ENCODE measurements around the gene NUDT14.
A peak's percentile ranks its signal among the peaks of the same experiment; 100 is the strongest.

Gene NUDT14

GRCh38 chr14:105144666-105145380 is 36.3 kb downstream of the NUDT14 start:
- peak; percentile 74 for DNase-seq

DNA sequence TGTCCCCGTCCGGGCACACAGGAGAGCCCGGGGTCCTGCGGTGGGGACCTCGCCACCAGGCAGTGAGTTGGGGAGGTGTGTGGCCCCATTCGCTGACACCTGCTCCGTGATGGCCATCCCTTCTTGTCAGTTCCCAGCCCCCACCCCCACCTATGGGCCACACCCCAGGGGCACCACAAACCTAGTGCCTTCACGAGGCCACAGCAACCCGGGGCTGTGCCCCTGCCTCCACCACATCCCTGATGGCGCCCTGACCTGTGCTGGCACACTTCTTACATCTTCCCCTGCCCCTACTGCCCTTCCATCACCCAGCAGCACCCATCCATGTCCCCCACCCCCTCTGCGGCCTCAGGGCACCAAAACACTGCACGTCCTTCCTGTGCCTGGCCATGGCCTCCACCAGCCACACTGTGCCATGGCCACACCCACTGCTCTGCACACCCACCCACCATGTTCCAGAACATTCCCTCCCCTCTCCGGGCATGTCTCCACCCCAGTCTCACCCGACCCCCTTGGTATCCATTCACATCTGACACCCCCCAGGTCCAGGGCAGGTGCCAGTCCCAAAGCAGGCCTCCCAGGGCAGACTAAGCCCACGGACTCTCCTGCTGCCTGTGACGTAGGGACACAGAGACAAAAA is 37.0 kb downstream of the NUDT14 start:
- DNase-seq: no peak

DNA sequence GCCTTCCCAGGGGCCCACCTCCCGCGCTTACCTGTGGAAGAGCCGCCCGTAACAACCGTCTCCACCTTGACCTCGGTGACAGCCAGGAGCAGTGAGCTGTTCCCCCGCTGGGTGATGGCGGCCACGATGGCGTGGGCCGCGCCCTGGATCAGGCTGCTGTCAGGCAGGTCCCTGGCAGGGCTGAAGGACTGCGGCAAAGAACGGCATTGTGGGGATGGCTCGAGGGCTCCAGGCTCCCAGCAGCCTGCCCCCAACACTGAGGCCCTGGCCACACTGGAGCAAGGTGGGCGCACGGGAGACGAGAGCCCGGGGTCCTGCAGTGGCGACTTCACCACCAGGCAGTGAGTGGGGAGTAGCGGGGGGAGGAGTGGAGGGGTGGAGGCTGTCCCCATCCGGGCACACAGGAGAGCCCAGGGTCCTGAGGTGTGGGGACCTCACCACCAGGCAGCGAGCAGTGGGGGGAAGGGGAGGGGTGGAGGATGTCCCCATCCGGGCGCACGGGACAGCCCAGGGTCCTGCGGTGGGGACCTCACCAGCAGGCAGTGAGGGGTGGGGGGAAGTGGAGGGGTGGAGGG is 37.6 kb downstream of the NUDT14 start:
- DNase-seq: no peak

GRCh38 chr14:105142651-105143450 is 38.3 kb downstream of the NUDT14 start:
- DNase-seq: no peak

GRCh38 chr14:105141486-105142281 is 39.4 kb downstream of the NUDT14 start:
- DNase-seq: no peak

DNA sequence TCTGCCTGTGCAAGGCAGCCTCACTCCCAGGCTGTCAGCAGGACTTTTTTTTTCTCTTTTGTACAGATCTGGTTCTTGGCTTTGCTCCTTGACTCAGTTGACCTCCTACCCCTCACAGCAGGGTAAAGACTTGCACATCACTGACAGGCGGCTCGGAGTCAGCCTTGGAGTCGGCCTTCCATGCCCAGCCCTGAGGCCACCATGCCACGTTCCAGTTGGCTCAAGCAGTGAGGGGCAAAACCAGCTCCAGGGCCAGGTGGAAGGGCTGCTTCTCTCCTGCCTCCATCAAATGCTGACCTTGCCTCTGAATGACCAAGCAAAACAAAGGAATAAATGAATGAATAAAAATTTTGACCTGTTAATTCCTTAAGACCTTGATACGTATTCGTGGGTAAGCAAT is 40.1 kb downstream of the NUDT14 start:
- no peak for DNase-seq

DNA sequence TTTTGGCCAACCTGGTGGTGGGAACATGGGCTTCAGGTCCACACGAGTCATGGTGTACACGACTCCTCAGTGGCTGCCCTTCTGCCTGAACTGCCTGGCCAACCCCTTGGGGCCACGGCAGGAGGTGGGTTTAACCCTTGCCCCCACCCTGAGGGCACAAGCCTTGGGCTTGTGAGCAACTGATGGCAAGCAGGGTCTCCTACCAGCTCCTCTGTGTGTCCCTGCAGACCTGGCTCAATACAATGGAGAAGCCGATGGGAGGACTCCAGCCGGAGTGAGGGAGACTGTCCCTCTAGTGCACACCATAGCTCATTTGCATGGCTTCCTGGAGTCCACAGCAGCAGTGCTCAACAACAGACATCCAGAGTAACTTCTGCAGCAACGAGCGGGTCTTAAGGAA is 40.5 kb downstream of the NUDT14 start:
- DNase-seq: no peak

GRCh38 chr14:105139831-105140239 is 41.3 kb downstream of the NUDT14 start:
- no peak for DNase-seq

DNA sequence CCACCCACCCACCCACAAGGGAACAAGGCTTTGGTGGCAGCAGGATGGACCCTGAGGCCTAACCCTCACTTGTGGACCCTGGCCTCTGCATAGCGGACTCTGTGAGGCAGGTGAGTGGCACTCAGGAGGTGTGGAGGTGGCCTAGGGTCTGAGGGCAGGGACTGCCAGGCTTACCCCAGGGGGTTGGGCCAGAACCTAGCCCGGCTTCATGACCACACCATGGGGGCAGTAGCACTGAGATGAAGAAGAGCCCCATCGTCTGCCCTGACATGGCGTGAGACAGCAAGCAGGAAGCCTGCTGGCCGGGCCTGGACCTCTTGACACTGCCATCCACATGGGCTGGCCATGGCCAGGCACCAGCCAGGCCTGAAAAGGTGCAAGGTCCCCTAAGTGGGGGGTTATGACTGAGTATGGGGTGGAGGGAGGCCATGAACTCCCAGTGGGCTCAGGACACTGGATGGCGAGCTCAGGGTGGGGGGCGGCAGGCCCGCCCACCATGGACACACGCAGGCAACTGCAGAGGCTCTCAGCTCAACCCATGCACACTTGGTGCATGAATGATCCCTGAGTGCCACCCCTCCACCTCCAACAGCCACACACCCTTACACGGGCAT is 41.8 kb downstream of the NUDT14 start:
- no peak for DNase-seq

- DNase-seq: no peak
Measured at GRCh38 chr14:105138551-105139111, 42.5 kb downstream of the NUDT14 start.

- no peak for DNase-seq
Measured at GRCh38 chr14:105138021-105138541, 43.0 kb downstream of the NUDT14 start.

DNA sequence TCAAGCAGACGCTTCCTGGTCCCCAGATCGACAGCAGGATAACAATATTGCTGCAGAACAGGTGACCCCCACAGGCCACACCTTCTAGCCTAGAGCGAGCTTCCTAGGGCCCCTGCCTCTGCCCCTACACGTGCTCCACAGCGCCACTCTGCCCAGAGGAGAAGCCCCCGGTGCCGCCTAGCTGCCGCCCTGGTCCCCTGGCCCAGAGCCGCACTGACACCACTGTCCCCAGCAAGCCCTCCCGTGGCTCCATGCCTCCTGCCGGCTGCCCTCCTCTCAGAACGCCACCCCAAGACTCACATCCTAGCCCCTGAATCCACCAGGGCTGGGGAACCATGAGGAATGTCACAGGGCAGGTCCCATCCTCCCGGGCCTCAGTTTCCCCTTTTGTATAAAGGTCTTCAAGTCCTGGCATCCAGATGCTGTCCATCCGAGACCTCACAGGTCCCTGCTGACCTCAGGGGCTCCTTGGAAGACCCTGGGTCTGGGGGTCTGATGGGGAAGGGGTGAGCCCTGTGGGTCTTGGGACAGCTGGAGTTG is 43.6 kb downstream of the NUDT14 start:
- no peak for DNase-seq

DNA sequence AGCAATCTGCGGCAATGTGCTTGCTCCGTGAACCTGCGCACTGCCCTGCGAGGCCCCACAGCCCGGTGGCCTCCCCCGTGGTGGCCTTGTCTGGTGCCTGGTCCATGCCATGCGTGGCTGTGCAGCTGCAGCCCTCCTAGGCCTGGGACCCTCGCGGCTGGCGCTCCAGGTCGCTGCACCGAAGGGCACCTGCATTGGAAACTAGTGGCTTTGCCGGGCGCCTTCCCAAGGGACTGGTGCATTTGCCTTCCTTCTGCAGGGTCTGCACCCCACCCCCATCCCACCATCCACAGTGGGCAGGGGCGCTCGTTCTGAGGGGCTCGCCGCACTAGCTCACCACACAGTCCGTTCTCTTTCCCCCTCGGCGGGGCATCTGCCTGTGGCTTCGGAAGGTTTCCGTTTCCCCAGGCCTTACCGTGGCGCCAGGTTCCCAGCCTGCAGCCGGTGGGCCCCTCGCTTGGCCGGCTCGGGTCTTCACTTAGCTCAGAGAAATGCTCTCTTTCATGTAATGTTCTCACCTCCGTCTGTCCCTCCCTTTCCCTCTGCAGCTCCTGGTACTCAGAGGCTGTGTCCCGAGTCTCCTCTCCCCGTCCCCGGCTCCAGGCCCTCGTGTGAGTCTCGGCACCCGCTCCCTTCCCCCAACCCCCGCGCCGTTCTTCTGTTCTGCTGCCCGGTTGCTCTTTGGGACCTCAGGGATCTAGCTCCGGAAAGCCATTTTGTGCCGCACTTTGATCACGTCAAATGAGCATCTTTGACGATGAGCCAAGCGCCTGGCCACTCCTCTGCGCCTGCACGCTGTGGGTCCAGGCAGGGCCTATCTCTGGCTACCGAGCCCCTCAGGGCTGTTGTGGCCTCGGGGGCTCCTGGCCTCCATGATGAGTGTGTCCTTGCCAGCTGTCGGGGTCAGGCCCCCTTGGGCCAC is 44.5 kb downstream of the NUDT14 start:
- DNase-seq: no peak

DNA sequence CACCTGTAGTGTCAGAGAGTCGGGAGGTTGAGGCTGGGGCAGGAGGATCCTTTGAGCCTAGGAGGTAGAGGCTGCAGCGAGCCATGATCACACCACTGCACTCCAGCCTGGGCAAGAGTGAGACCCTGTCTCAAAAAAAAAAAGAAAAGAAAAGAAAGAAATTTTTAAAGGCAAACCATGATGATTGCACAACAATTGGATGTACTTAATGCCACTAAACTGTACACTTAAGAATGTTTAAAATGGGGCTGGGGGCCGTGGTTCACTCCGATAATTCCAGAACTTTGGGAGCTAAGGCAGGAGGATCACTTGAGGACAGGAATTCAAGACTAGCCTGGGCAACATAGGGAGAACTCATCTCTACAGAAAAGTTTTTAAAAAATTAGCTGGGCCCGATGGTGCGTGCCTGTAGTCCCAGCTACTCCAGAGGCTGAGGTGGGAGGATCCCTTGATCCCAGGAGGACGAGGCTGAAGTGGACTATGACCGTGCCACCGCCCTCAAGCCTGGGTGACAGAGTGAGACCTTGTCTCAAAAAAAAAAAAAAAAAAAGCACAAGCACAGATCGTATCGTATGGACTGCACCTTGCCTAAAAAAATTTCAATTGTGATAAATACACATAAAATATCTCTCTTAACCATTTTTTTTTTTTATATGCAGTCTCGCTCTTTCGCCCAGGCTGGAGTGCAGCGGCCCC is 45.3 kb downstream of the NUDT14 start:
- no peak for DNase-seq

- DNase-seq: no peak
Measured at GRCh38 chr14:105132921-105133654, 48.0 kb downstream of the NUDT14 start.

GRCh38 chr14:105131241-105131640 is 49.9 kb downstream of the NUDT14 start:
- DNase-seq: no peak

DNA sequence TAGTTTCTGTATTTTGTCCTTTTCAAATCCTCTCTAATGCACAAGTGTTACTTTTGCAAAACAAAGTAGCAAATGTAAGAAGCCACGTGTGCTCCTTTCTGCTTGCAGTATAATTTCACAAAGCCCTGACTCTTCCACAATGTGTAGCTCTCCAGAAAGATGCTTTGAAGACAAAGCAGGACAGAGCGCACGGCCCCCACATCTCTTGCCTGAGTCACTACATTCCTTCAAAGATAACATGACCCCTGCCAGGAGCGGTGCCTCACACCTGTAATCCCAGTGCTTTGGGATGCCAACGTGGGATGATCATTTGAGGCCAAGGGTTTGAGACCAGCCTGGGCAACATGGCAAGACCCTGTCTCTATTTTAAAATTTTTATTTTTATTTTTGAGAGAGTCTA is 53.1 kb downstream of the NUDT14 start:
- no peak for DNase-seq

DNA sequence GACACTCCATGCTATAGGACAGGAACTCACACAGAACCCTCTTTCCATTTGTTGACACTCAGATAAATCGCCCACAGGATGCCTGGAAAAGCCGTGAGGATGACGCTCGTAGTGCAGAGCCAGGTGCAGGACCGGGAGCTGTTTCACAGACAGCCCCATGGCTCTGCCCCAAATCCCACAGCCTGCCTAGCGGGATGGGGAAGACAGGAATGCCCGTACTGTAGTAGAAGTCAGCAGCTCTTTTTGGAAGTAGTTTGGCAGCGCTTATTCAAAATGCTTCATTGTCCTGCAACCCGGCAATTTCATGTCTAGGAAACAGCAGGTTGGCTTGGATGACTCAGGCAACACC is 54.2 kb downstream of the NUDT14 start:
- no peak for DNase-seq

Measured in 8988T (cell line).